Hippocampal formation (tissue), 2 donors: ENCODE data around the gene RNU6-9.
A peak's percentile ranks its signal among the peaks of the same experiment; 100 is the strongest.

Source experiments
- DNase-seq, 2 donors: peaks; one replicate each; lab custom pipeline; 2025; lab: John Stamatoyannopoulos, UW

The RNU6-9 gene

GRCh38 chr19:898663-899062 lies 5.4 kb downstream of the RNU6-9 start:
- DNase-seq, result no peak

- DNase-seq, result no peak
Observed at GRCh38 chr19:899336-900042, 6.2 kb downstream of the RNU6-9 start.

GRCh38 chr19:900043-900301 lies 6.7 kb downstream of the RNU6-9 start:
- DNase-seq, result no peak

GRCh38 chr19:900302-901111 lies 7.2 kb downstream of the RNU6-9 start:
- no peak for DNase-seq

- DNase-seq, result no peak
Observed at GRCh38 chr19:901216-902092, 8.2 kb downstream of the RNU6-9 start.

- DNase-seq, result no peak
Observed at GRCh38 chr19:902093-902370, 8.7 kb downstream of the RNU6-9 start.

GRCh38 chr19:902446-903226 lies 9.4 kb downstream of the RNU6-9 start:
- DNase-seq, result no peak

- no peak for DNase-seq
Observed at GRCh38 chr19:903266-903797, 10.0 kb downstream of the RNU6-9 start.

- DNase-seq, result no peak
Observed at GRCh38 chr19:904545-904944, 11.3 kb downstream of the RNU6-9 start.

GRCh38 chr19:906480-906879 lies 13.2 kb downstream of the RNU6-9 start:
- no peak for DNase-seq

- no peak for DNase-seq
Observed at GRCh38 chr19:907183-907853, 14.0 kb downstream of the RNU6-9 start.

- no peak for DNase-seq
Observed at GRCh38 chr19:911197-912033, 18.1 kb downstream of the RNU6-9 start.

- DNase-seq, result no peak
Observed at GRCh38 chr19:912181-913079, 19.1 kb downstream of the RNU6-9 start.

GRCh38 chr19:913080-913748 lies 19.9 kb downstream of the RNU6-9 start, which contains the start of gene R3HDM4:
Gene R3HDM4, minus strand, starts transcription at chr19:913219. Its CDS starts 62 bp downstream, at chr19:913157.
- DNase-seq, result peak; percentile 54 to 63

- no peak for DNase-seq
Observed at GRCh38 chr19:916645-917322, 23.5 kb downstream of the RNU6-9 start.

- no peak for DNase-seq
Observed at GRCh38 chr19:917323-918151, 24.3 kb downstream of the RNU6-9 start, which contains the start of gene KISS1R. Gene KISS1R, plus strand, starts transcription at chr19:917333. Its CDS starts 170 bp downstream, at chr19:917503.

GRCh38 chr19:918152-918437 lies 24.8 kb downstream of the RNU6-9 start:
- no peak for DNase-seq
